ENCODE measurements around the gene AVL9. TPM values are rescaled to one million over a fixed set of nuclear protein-coding genes. Genes with fewer than 3 reads are reported as not detected.

The AVL9 gene
- total and polyA plus RNA-seq, 2 of the 13 experiments (the other 11 are each of a cell fraction or from before 2014, with no cell fraction given) = 29.9 to 48.0 TPM

GRCh38 chr7:32559480-32559879 is 64.2 kb downstream of the AVL9 start:
- in situ Hi-C loops (cut with HindIII; ENCODE audit: extremely low pct_ligation_motif_present, low pct_unique_long_range_greater_than_20kb) = no loop called here
- intact Hi-C loops (cut with micrococcal nuclease; ENCODE audit: unreplicated experiment) = no loop called here
- H3K27ac ChIP-seq (ENCODE audit: extremely low read length, insufficient read depth, low read length) = no peak overlapping the region
- H3K27me3 ChIP-seq (ENCODE audit: control insufficient read depth in 1 of 2, insufficient read depth in 2 of 2, low read length in 2 of 2) = no peaks in the 10 kb centered on the region
- ChIA-PET CTCF (ENCODE audit: low intra/inter-chr PET ratio, low total read pairs) (no interaction called here), POLR2A (no interaction called here)
- H3K9ac ChIP-seq (ENCODE audit: insufficient read depth, low read depth, low read length) = no peak overlapping the region
- H3K79me2 ChIP-seq (ENCODE audit: insufficient read depth, low read length) = no peaks in the 10 kb centered on the region
- DNase-seq (ENCODE audit: low spot score) (no peak), FAIRE-seq (no peak), ATAC-seq (no peak)
- no peak overlapping the region for H2AFZ ChIP-seq (ENCODE audit: low read length)
- no peaks in the 10 kb centered on the region for H3K9me3 ChIP-seq (ENCODE audit: low read length)
- H3K36me3 ChIP-seq (replicated peaks in 1 of 2; ENCODE audit: control insufficient read depth in 1 of 2, insufficient read depth in 2 of 2, low read length in 2 of 2) = peaks cover 7 to 45% of the 10 kb centered on the region in 2 experiments
- WGBS (ENCODE audit: low lambda C conversion rate) = 97% methylated on average over 4 of the region's 4 CpGs
- no peak overlapping the region for H3K4me3 ChIP-seq (replicated peaks in 1 of 3; ENCODE audit: insufficient read depth in 1 of 3, low read depth in 2 of 3, low read length in 3 of 3)
- no peaks in the 10 kb centered on the region for H3K4me1 ChIP-seq (ENCODE audit: insufficient read depth, low read length)
- BruUV-seq (replicated peaks) = no TSS peak
- no peak overlapping the region for H3K4me2 ChIP-seq (ENCODE audit: low read depth, low read length)
- H4K20me1 ChIP-seq (ENCODE audit: insufficient read depth, low read length) = no peaks in the 10 kb centered on the region
- TF ChIP-seq SRSF4 (IDR thresholded peaks at IDR 0.05; ENCODE audit: low read depth, low read length, poor library complexity, severe bottlenecking) = no peak
- no peak for TF ChIP-seq TFAP4 (IDR thresholded peaks at IDR 0.05; ENCODE audit: borderline replicate concordance, low read depth)
- TF ChIP-seq HNF1B (CRISPR knock-in tag; IDR thresholded peaks at IDR 0.05) = no peak
- TF ChIP-seq ERF (CRISPR knock-in tag; IDR thresholded peaks at IDR 0.05) = no peak
- TF ChIP-seq ZBTB33 (CRISPR knock-in tag; IDR thresholded peaks at IDR 0.05) = no peak
- TF ChIP-seq HOXA9 (CRISPR knock-in tag; IDR thresholded peaks at IDR 0.05; ENCODE audit: borderline replicate concordance) = no peak
- no peak for TF ChIP-seq AGO1 (IDR thresholded peaks at IDR 0.05; ENCODE audit: low read depth, low read length, poor library complexity, severe bottlenecking)
- no peak for TF ChIP-seq ZNF207 (IDR thresholded peaks at IDR 0.05; ENCODE audit: borderline replicate concordance)
- no peak for TF ChIP-seq PBX3 (CRISPR knock-in tag; IDR thresholded peaks at IDR 0.05; ENCODE audit: borderline replicate concordance)
- no peak for TF ChIP-seq ZBTB2 (CRISPR knock-in tag; IDR thresholded peaks at IDR 0.05; ENCODE audit: low read depth)
- TF ChIP-seq ZNF747 (CRISPR knock-in tag; IDR thresholded peaks at IDR 0.05; ENCODE audit: borderline replicate concordance) = no peak
- TF ChIP-seq NAIF1 (CRISPR knock-in tag; IDR thresholded peaks at IDR 0.05; ENCODE audit: borderline replicate concordance) = no peak
- no peak for TF ChIP-seq TIGD3 (CRISPR knock-in tag; IDR thresholded peaks at IDR 0.05; ENCODE audit: borderline replicate concordance)
- TF ChIP-seq CREM (IDR thresholded peaks at IDR 0.05) = no peak
- no peak for TF ChIP-seq CREM (CRISPR knock-in tag; IDR thresholded peaks at IDR 0.05)
- no peak for TF ChIP-seq GFI1 (CRISPR knock-in tag; IDR thresholded peaks at IDR 0.05; ENCODE audit: borderline replicate concordance)
- TF ChIP-seq ZNF563 (CRISPR knock-in tag; IDR thresholded peaks at IDR 0.05) = no peak

All from HepG2 (cell line).